Fibroblast of pulmonary artery (primary cell): ENCODE results near the gene ALG12.

Experiments used
- DNase-seq: peaks from one replicate; pipeline ENCODE4 v3.0.0-alpha.2; 2010; ENCODE audit warnings: low read depth
- H3K4me3 ChIP-seq: replicated peaks from 2 replicates; pipeline ENCODE4 v1.5.1; 2011; ENCODE audit warnings: low read depth, mild to moderate bottlenecking, control low read depth, low read length, moderate library complexity
- CTCF ChIP-seq: IDR thresholded peaks from 2 replicates; pipeline ENCODE4 v1.5.1; 2011; ENCODE audit warnings: mild to moderate bottlenecking, control low read depth, low read length, inconsistent platforms; ENCODE audit errors: missing control alignments

ALG12 gene

DNA sequence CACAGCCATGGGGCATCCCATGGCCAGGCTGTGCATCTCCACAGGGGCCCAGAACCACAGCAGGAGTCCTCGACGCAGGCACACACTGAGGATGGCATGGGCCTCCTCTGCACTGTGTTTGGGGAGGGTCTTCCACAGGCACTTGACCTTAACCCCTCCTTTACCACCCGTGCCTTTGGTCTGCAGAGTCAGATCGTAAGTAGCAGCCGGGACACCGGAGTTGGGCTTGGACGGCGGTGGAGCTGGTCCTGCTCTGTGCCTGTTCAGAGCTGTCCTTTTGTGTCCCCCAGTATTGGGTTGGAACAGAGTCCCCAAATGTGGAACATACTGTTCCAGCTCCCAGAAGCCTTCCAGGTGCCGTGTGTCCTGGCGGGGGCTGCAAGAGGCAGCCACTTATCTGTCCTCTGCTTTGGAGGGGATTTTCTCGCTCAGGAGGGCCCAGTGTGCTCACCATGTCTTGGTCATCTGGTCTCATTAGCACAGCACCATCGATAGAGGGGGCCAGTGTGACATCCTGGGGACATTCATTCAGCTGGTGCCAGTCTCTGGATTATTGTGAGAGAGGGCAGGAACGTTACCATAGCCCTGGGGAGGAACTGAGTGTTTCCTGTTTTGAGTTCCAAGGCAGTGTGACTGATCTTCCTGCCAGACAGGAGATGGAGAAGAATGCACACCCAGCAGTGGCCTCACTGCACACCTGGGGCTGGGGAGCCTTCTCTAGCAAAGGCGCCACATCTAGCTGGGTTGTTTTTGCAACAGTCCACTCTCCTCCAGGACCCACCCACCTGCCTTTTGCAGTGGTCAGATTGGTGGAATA, 12.6 kb upstream of the ALG12 start:
- TF ChIP-seq CTCF: peak; percentile 50
- H3K4me3 ChIP-seq: no peak overlapping the region
- DNase-seq: peak; percentile 73

GRCh38 chr22:49929994-49930575, 11.8 kb upstream of the ALG12 start:
- TF ChIP-seq CTCF: no peak
- no peak for DNase-seq
- no peak overlapping the region for H3K4me3 ChIP-seq

DNA sequence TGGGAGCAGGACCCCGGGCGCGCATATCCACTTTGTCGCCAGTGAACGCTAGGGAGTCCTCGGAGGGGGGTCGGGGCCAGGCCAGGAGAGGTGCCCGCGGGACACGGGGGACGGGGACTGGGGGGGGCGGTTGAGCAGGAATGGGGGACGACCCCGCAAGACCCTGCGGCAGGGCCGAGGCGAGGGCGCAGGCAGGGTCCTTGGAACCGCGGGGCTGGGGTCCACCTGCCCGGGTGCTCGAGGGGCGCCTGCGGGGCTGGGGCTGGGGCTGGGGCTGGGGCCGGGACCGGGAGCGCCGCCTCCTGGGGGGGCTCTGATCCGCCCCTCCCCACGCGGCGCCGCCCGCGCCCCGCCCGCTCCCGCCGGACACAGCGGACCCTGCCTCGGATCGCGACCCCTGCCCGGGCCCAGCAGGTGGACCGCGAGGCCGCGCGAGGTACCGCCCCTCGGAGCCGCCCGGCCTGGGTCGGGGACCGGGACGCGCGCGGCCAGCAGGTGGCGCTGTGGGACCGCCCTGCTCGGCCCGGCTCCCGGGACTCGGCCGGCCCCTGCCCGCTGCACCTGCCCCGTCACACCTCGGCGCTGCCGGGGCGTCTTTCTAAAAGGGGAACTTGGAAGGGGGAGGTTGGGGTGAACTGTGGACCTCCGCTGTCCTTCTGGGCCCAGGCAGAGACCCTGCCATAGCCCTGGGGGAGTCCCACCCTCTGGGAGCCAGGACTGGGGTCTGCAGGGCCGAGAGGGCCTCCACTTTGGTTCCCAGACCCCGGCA, 11.2 kb upstream of the ALG12 start:
- peak; percentile 35 for DNase-seq
- no peak overlapping the region for H3K4me3 ChIP-seq
- TF ChIP-seq CTCF: peak; percentile 9

GRCh38 chr22:49928555-49929210, 10.4 kb upstream of the ALG12 start:
- DNase-seq: no peak
- no peak for TF ChIP-seq CTCF
- H3K4me3 ChIP-seq: no peak overlapping the region

DNA sequence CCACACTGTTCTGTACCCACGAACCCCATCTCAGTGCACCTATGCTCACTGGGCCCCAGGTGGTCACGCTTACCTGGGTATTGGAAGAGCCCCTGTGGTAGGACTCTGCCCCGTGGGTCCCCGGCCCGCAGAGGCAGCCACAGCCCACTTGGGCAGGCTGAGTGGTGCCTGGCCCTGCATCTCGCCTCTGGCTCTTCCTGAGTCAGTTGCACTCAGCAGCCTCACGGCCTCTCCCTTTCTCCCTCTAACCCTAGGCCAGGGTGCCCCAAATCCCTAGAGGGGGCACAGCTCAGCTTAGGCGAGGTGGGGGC, 9.9 kb upstream of the ALG12 start:
- DNase-seq: no peak
- no peak overlapping the region for H3K4me3 ChIP-seq
- no peak for TF ChIP-seq CTCF

DNA sequence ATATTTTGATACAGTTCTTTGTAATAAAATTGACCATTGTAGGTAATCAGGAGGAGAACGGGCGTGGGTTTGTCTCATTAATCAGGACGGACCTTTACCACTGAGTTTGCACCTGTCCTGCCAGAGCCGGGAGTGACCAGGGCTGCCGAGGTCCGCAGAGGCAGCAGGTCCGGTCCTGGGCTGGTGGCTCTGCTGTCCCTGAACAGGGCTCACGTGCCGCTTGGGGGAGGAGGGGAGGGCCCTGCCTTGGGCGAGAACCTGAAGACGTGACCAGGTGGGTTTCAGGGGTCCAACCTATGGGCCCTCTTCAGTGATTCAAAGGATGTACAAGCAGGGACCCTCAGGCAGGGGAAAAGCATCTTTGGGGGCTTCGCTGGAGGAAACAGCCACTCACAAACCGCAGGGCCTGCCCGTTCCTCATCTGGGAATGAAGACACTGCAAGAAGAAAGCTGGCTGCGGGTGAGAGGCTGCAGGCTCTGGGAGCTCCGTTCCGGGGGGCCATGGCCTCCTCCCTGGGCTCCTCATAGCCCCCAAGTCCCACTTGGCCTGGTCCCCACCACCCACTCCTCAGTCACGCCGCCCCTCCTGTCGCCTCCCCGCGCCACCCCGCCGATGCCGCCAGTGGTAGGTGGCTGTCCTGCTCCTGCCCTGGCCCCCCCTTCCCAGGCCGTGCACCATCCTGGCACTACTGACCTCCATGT, 9.4 kb upstream of the ALG12 start:
- H3K4me3 ChIP-seq: no peak overlapping the region
- no peak for TF ChIP-seq CTCF
- DNase-seq: no peak
